ENCODE data around the gene RAP1A. TPM values are rescaled to one million over a fixed set of nuclear protein-coding genes. Genes with fewer than 3 reads are reported as not detected.

The RAP1A gene
- total and polyA plus RNA-seq, 12 donors, result 64.2 to 120 (median 99.7) TPM

GRCh38 chr1:111738133-111738435 is 118.5 kb downstream of the RAP1A start:
- Histone ChIP-seq H3K4me3 (peak overlapping the region; percentile 66 to 80 (median 77)), H3K27me3 (peaks cover 0 to 32% (median 0%) of the 10 kb centered on the region in 7 donors), H3K36me3 (peaks cover 0 to 21% (median 0%) of the 10 kb centered on the region in 9 donors), H3K27ac (peak overlapping the region; percentile 96 to 100 (median 98)), H3K4me1 (peaks cover 21 to 76% (median 68%) of the 10 kb centered on the region in 9 donors), H3K9me3 (no peaks in the 10 kb centered on the region)
- ATAC-seq, result no peak
- no peak for DNase-seq
- WGBS, 2 donors, result 17 to 31% methylated on average over 7 to 9 of the region's 9 CpGs
- intact Hi-C loops (cut with DNase I), result loop anchor here in 3 of 10 donors (2.0 to 10.0 kb wide), 2 partner anchors 17 to 967 kb away; partner anchors contain the start of gene RHOC (in 1 of the 3)
- TF ChIP-seq CTCF (IDR thresholded peaks at IDR 0.05), result no peak

- intact Hi-C loops (cut with DNase I), result loop anchor here in 4 of 10 donors (1.0 to 10.0 kb wide), 4 partner anchors 17 to 966 kb away; partner anchors contain the start of genes DDX20 (in 1 of the 4) and RHOC (in 1 of the 4)
- Histone ChIP-seq H3K4me3 (peak overlapping the region; percentile 66 to 80 (median 77)), H3K27ac (peak overlapping the region; percentile 96 to 100 (median 98)), H3K27me3 (peaks cover 0 to 32% (median 0%) of the 10 kb centered on the region in 7 donors), H3K9me3 (no peaks in the 10 kb centered on the region), H3K36me3 (peaks cover 0 to 21% (median 0%) of the 10 kb centered on the region in 9 donors), H3K4me1 (peaks cover 24 to 75% (median 68%) of the 10 kb centered on the region in 9 donors)
- DNase-seq, result peak; percentile 85
- WGBS, 2 donors, result 0% methylated on average over 61 of the region's 61 CpGs
- ATAC-seq, result peak; percentile 54 to 79 (median 65)
- peak in 3 of 9 donors; percentile 30 to 38 (median 33) for TF ChIP-seq CTCF (IDR thresholded peaks at IDR 0.05)
Measured at GRCh38 chr1:111738436-111739193, 119.0 kb downstream of the RAP1A start.

- intact Hi-C loops (cut with DNase I), result loop anchor here in 4 of 10 donors (1.0 to 10.0 kb wide), 4 partner anchors 16 to 965 kb away; partner anchors contain the start of genes DDX20 (in 1 of the 4) and RHOC (in 1 of the 4)
- Histone ChIP-seq H3K27ac (peak within 1 kb of the TSS; percentile 96 to 100 (median 98)), H3K36me3 (peaks cover 0 to 21% (median 0%) of the 10 kb centered on the region in 9 donors), H3K27me3 (peaks cover 0 to 32% (median 0%) of the 10 kb centered on the region in 7 donors), H3K4me3 (peak within 1 kb of the TSS; percentile 66 to 80 (median 77)), H3K4me1 (peaks cover 18 to 72% (median 68%) of the 10 kb centered on the region in 9 donors), H3K9me3 (no peaks in the 10 kb centered on the region)
- peak; percentile 94 for DNase-seq
- TF ChIP-seq CTCF (IDR thresholded peaks at IDR 0.05), result peak in 1 of 9 donors; percentile 3
- WGBS, 2 donors, result 0 to 1% methylated on average over 59 of the region's 59 CpGs
- ATAC-seq, result peak; percentile 84 to 93 (median 89)
Measured at GRCh38 chr1:111739194-111739924, 119.8 kb downstream of the RAP1A start, which contains the start of gene INKA2. Gene INKA2, minus strand, starts transcription at chr1:111739395. Its CDS starts 153 bp downstream, at chr1:111739242.
